ENCODE measurements around the gene C11orf91.
A peak's percentile ranks its signal among the peaks of the same experiment; 100 is the strongest.

Gene C11orf91

GRCh38 chr11:33703234-33703633 lies 2.6 kb upstream of the C11orf91 start:
- H3K4me3 Mint-ChIP-seq, result no peak overlapping the region
- no peaks in the 10 kb centered on the region for H3K27me3 Mint-ChIP-seq (ENCODE audit: low read depth)
- no peaks in the 10 kb centered on the region for H3K9me3 Mint-ChIP-seq
- peaks cover 28% of the 10 kb centered on the region for H3K4me1 Mint-ChIP-seq
- H3K36me3 Mint-ChIP-seq (ENCODE audit: low read depth), result peaks cover 11% of the 10 kb centered on the region
- no peak for TF ChIP-seq CTCF (IDR thresholded peaks at IDR 0.05; ENCODE audit: unreplicated experiment in 3 of 3)
- peak overlapping the region in 2 of 3 experiments; percentile 24 to 85 for H3K27ac Mint-ChIP-seq

- peaks cover 25% of the 10 kb centered on the region for H3K4me1 Mint-ChIP-seq
- TF ChIP-seq CTCF (IDR thresholded peaks at IDR 0.05; ENCODE audit: unreplicated experiment in 3 of 3), result no peak
- H3K27me3 Mint-ChIP-seq (ENCODE audit: low read depth), result no peaks in the 10 kb centered on the region
- no peaks in the 10 kb centered on the region for H3K9me3 Mint-ChIP-seq
- peaks cover 9% of the 10 kb centered on the region for H3K36me3 Mint-ChIP-seq (ENCODE audit: low read depth)
- peak overlapping the region; percentile 96 to 98 (median 97) for H3K27ac Mint-ChIP-seq
- H3K4me3 Mint-ChIP-seq, result peak overlapping the region; percentile 80 to 83 (median 80)
Observed at GRCh38 chr11:33701302-33702230, 940 bp upstream of the C11orf91 start.

- H3K9me3 Mint-ChIP-seq, result no peaks in the 10 kb centered on the region
Observed at GRCh38 chr11:33700063-33700501, 544 bp downstream of the C11orf91 start.

GRCh38 chr11:33699515-33700062 lies 1.0 kb downstream of the C11orf91 start:
- Mint-ChIP-seq H3K27ac (peak overlapping the region in 2 of 3 experiments; percentile 45 to 82), H3K4me3 (peak overlapping the region; percentile 80 to 85 (median 82)), H3K27me3 (ENCODE audit: low read depth) (no peaks in the 10 kb centered on the region), H3K9me3 (no peaks in the 10 kb centered on the region), H3K4me1 (peaks cover 40% of the 10 kb centered on the region), H3K36me3 (ENCODE audit: low read depth) (no peaks in the 10 kb centered on the region)
- TF ChIP-seq CTCF (IDR thresholded peaks at IDR 0.05; ENCODE audit: unreplicated experiment in 3 of 3), result no peak

More at GRCh38 chr11:33700063-33700501, 544 bp downstream of the C11orf91 start:
- Mint-ChIP-seq H3K4me1 (peaks cover 38% of the 10 kb centered on the region), H3K4me3 (peak overlapping the region; percentile 80 to 85 (median 82)), H3K27me3 (ENCODE audit: low read depth) (no peaks in the 10 kb centered on the region), H3K27ac (peak overlapping the region in 1 of 3 experiments; percentile 82), H3K36me3 (ENCODE audit: low read depth) (no peaks in the 10 kb centered on the region)
- no peak for TF ChIP-seq CTCF (IDR thresholded peaks at IDR 0.05; ENCODE audit: unreplicated experiment in 3 of 3)

- Mint-ChIP-seq H3K27ac (no peak overlapping the region), H3K27me3 (ENCODE audit: low read depth) (no peaks in the 10 kb centered on the region), H3K4me3 (peak overlapping the region in 1 of 3 experiments; percentile 85), H3K4me1 (peaks cover 37% of the 10 kb centered on the region), H3K36me3 (ENCODE audit: low read depth) (no peaks in the 10 kb centered on the region), H3K9me3 (no peaks in the 10 kb centered on the region)
- TF ChIP-seq CTCF (IDR thresholded peaks at IDR 0.05; ENCODE audit: unreplicated experiment in 3 of 3), result no peak
Observed at GRCh38 chr11:33698921-33699320, 1.7 kb downstream of the C11orf91 start.
